Spinal cord (tissue), 10 donors: ENCODE measurements around the gene FBXO28. TPM values are rescaled to one million over a fixed set of nuclear protein-coding genes. Genes with fewer than 3 reads are reported as not detected.

ENCODE experiments used
- DNase-seq, 6 donors: peaks; one replicate each; pipeline versions ENCODE4 v3.0.0 to v3.0.0-alpha.2; 2013 to 2015; ENCODE audit warnings: low spot score in 6 of 6, low read depth in 4 of 6
- H3K27ac ChIP-seq: one replicate; pipeline ENCODE4 v1.5.1; 2013; ENCODE audit warnings: low read depth, low read length, control low read depth
- H3K27me3 ChIP-seq: one replicate; pipeline ENCODE4 v1.6.1; 2013; ENCODE audit warnings: low read length; ENCODE audit not compliant: control insufficient read depth, insufficient read depth
- H3K36me3 ChIP-seq: one replicate; pipeline ENCODE4 v1.6.1; 2013; ENCODE audit warnings: low read length; ENCODE audit not compliant: control insufficient read depth, insufficient read depth
- H3K4me1 ChIP-seq: one replicate; pipeline ENCODE4 v1.6.1; 2013; ENCODE audit warnings: low read length; ENCODE audit not compliant: control insufficient read depth, insufficient read depth
- H3K4me3 ChIP-seq: one replicate; pipeline ENCODE4 v1.5.1; 2013; ENCODE audit warnings: low read depth, low read length, control low read depth
- H3K9me3 ChIP-seq: one replicate; pipeline ENCODE4 v1.6.1; 2013; ENCODE audit warnings: low read length; ENCODE audit not compliant: control insufficient read depth, insufficient read depth
- WGBS: methylation state at CpG from one replicate; pipeline ENCODE4 v1.1.5; 2013; ENCODE audit warnings: missing lambda C conversion rate; ENCODE audit not compliant: insufficient coverage; 5-methylcytosine and 5-hydroxymethylcytosine counted together
- polyA plus RNA-seq, 2 donors: library from polyadenylated mRNA; unstranded; fragments of 120-200 nt; gene quantifications; one replicate each; pipeline ENCODE4 v1.2.1, GENCODE V29; 2013; ENCODE audit not compliant: insufficient read length in 2 of 2
- total RNA-seq, 2 donors: library from RNA; depleted of rRNA in 1 of 2; stranded (reverse); fragments of 120-200 nt in 1 of 2; fragments of >200 nt in 1 of 2; gene quantifications; one replicate each; pipeline versions ENCODE4 v1.2.3 to v1.2.4, GENCODE V29; 2013 to 2014
- donor health status: healthy.

Gene FBXO28
- total and polyA plus RNA-seq, 4 donors = 20.1 to 42.3 (median 26.6) TPM

DNA sequence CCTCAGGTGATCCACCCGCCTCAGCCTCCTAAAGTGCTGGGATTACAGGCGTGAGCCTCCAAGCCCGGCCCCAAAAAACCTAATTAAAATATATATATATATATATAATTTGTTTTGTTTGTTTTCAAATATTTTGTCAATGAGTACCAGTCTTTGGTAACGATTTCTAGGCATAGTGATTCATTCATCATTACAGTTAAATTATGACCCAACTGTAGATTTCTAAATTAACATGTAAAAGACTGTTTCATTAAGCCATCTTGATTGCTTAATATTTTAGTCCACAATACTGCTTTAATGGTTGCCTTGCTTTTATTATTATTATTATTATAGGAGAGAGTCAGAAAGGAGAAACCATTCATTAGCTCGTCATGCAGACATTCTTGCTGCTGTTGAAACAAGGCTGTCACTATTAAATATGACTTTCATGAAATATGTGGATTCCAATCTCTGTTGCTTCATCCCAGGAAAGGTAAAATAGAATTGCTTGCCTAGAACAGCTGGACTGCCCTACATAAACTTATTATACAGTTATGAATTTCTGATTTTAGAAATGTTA is 19.9 kb downstream of the FBXO28 start:
- no peak for DNase-seq
- WGBS = no CpG with 5 or more reads among the region's 5 CpGs
- peaks cover 24% of the 10 kb centered on the region for H3K36me3 ChIP-seq

DNA sequence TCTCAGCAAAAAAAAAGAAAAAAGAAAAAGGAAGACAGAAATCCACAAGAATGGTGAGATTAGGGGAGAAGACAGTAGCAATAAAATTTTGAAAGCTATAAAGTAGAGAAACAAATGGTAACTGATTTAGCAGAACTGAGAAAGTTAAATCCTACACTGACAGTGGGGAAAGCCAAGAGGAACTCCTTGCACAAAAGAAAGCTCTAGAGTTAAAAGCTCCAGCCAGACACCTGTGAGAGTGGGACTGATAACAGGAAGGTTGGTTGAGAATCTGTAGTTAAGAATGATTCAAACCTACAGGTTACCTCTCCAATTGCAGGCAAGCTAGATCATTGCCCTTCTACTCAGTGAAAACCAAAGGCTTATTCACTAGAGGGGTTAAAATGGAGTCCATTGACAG is 23.6 kb downstream of the FBXO28 start:
- Histone ChIP-seq H3K9me3 (no peaks in the 10 kb centered on the region), H3K4me1 (no peaks in the 10 kb centered on the region), H3K4me3 (no peak overlapping the region), H3K27me3 (no peaks in the 10 kb centered on the region), H3K27ac (no peak overlapping the region), H3K36me3 (peaks cover 23% of the 10 kb centered on the region)
- DNase-seq = no peak

More for the DNA sequence above, 19.9 kb downstream of the FBXO28 start:
- Histone ChIP-seq H3K9me3 (peaks cover 4% of the 10 kb centered on the region), H3K27me3 (no peaks in the 10 kb centered on the region), H3K27ac (no peak overlapping the region), H3K4me1 (no peaks in the 10 kb centered on the region), H3K4me3 (no peak overlapping the region)

DNA sequence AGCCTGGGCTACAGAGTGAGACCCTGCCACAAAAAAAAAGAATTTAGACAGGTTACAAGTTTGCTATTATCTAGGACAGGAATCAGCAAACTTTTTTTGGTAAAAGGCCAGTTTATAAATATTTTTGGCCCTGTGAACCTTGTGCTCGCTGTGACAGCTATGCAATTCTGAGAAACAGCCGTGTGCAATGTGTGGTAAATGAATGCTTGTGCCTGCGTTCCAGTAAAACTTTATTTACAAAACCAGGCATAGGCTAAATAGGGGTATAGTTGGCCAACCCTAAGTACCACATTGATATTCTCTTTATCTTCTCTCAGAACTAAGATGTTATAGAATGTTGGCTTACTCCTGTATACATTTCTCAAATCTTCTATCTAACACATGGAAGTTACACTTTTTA is 24.3 kb downstream of the FBXO28 start:
- Histone ChIP-seq H3K4me3 (no peak overlapping the region), H3K27ac (no peak overlapping the region), H3K36me3 (peaks cover 21% of the 10 kb centered on the region), H3K27me3 (no peaks in the 10 kb centered on the region), H3K9me3 (no peaks in the 10 kb centered on the region), H3K4me1 (no peaks in the 10 kb centered on the region)
- 100% methylated on average over 1 of the region's 3 CpGs for WGBS
- no peak for DNase-seq

DNA sequence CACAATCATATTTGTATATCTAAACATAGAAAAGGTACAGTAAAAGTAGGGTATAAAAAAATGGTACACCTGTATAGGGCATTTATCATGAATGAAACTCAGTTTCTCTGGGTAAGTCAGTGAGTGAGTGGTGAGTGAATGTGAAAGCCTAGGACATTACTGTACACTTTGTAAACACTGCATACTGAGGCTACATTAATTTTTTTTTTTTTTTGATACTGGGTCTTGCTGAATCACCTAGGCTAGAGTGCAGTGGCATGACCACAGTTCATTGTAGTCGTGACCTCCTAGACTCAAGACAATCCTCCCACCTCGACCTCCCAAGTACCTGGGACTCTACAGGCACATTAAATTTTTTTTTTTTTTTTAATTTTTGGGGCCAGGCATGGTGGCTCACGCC is 27.8 kb downstream of the FBXO28 start:
- Histone ChIP-seq H3K4me3 (no peak overlapping the region), H3K4me1 (no peaks in the 10 kb centered on the region), H3K36me3 (peaks cover 19% of the 10 kb centered on the region), H3K27me3 (no peaks in the 10 kb centered on the region), H3K27ac (no peak overlapping the region), H3K9me3 (no peaks in the 10 kb centered on the region)
- DNase-seq = no peak
- WGBS = 100% methylated on average over 2 of the region's 3 CpGs

DNA sequence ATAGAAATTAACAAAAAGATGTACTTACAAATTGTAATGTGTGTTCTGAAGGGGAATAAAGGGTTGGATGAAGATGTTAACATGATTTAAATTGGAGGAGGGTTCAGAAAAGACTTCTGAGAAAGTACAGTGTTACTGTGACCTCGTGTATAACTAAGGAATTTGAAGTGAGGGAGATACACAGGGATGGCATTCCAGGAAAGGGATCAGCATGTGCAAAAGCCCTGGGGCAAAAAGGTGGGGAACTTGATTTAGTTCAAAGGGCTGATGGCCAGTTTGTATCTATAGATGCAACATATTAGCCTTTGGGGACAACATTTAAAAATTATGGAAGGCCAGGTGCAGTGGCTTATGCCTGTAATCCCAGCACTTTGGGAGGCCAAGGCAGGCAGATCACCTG is 35.8 kb downstream of the FBXO28 start:
- Histone ChIP-seq H3K27ac (no peak overlapping the region), H3K27me3 (no peaks in the 10 kb centered on the region), H3K4me1 (no peaks in the 10 kb centered on the region), H3K36me3 (peaks cover 8% of the 10 kb centered on the region), H3K9me3 (no peaks in the 10 kb centered on the region), H3K4me3 (no peak overlapping the region)
- WGBS = 90% methylated on average over 1 of the region's 1 CpG
- no peak for DNase-seq

DNA sequence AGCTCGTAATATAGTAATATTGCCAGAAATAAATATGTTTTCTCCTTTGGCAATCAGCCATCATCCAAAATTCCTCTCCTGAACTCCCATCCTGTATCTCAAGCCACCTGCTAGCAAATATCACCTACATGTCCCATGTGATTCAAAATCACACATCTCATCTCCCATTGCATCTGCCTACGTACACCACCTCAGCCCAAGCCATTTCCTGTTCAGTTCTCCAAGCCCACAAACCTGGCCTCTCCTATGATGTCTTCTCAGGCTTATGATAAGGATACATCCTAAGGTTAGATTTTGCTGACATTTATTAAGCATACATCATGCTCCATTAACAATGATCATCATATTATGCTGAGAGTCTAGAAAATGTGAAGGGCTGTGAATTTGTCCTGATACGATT is 37.2 kb downstream of the FBXO28 start:
- WGBS = 86% methylated on average over 1 of the region's 3 CpGs
- H3K27me3 ChIP-seq = no peaks in the 10 kb centered on the region
- no peaks in the 10 kb centered on the region for H3K4me1 ChIP-seq
- no peak for DNase-seq
- peaks cover 8% of the 10 kb centered on the region for H3K36me3 ChIP-seq
- H3K4me3 ChIP-seq = no peak overlapping the region
- no peak overlapping the region for H3K27ac ChIP-seq
- no peaks in the 10 kb centered on the region for H3K9me3 ChIP-seq

DNA sequence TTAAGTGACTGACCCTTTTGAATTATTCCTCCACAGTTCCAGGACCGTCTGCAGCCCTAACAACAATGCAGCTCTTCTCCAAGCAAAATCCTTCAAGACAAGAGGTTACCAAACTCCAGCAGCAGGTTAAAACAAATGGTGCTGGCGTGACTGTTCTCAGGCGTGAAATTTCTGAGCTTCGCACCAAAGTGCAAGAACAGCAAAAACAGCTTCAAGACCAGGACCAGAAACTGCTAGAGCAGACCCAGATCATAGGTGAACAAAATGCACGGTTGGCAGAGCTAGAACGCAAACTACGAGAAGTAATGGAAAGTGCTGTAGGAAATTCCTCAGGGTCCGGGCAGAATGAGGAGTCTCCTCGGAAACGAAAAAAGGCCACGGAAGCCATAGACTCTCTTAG is 43.4 kb downstream of the FBXO28 start:
- no peaks in the 10 kb centered on the region for H3K4me1 ChIP-seq
- peaks cover 9% of the 10 kb centered on the region for H3K36me3 ChIP-seq
- H3K27me3 ChIP-seq = no peaks in the 10 kb centered on the region
- no peaks in the 10 kb centered on the region for H3K9me3 ChIP-seq
- 85% methylated on average over 11 of the region's 11 CpGs for WGBS
- no peak overlapping the region for H3K27ac ChIP-seq
- H3K4me3 ChIP-seq = no peak overlapping the region
- no peak for DNase-seq

DNA sequence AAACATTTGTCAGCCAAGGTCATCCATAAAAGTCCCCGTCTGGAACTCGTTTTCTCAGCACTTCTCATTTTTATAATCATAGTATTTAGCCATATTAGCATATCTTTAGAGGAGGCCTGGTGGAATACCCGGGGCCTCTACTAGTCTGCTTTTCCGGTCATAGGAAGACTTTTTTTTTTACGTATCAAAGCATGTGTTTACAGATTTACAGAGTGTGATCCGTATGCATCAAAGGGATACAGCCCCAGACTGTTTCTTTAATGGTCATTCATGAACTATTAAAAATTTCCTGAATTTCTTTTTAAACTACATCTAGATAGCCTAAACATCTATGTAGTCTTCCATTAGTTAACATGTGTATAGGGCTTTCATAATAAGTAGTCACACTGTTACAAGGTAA is 45.6 kb downstream of the FBXO28 start:
- no peak for DNase-seq
- no peak overlapping the region for H3K4me3 ChIP-seq
- H3K27ac ChIP-seq = no peak overlapping the region
- no peaks in the 10 kb centered on the region for H3K27me3 ChIP-seq
- peaks cover 3% of the 10 kb centered on the region for H3K36me3 ChIP-seq
- H3K4me1 ChIP-seq = no peaks in the 10 kb centered on the region
- H3K9me3 ChIP-seq = no peaks in the 10 kb centered on the region
- no CpG with 5 or more reads among the region's 6 CpGs for WGBS

DNA sequence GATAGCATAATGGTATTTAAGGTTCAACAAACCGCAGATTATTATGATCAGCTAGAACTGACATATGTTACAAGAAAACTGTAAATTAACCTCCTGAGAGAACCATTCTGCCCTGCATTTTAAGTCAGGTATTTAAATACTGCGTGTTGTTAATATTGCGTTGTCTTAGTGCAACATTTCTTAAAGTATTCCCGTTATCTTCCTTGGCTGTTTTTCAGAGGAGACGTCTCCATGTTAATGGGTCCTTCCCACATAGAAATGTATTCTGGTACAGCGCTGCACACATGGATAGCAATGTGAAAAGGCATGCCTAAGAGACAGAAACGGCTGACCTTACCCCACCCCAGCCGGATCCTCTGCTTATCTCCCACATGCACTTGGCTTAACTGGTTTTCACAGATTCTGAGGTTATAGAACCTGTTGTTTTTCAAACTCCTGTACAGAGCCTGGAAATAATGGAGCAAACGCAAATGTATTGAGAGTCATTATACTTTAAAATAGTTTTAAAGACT is 46.3 kb downstream of the FBXO28 start:
- Histone ChIP-seq H3K27me3 (no peaks in the 10 kb centered on the region), H3K4me3 (no peak overlapping the region), H3K27ac (no peak overlapping the region), H3K9me3 (no peaks in the 10 kb centered on the region), H3K4me1 (no peaks in the 10 kb centered on the region), H3K36me3 (peaks cover 3% of the 10 kb centered on the region)
- WGBS = 94% methylated on average over 3 of the region's 9 CpGs
- DNase-seq = no peak

DNA sequence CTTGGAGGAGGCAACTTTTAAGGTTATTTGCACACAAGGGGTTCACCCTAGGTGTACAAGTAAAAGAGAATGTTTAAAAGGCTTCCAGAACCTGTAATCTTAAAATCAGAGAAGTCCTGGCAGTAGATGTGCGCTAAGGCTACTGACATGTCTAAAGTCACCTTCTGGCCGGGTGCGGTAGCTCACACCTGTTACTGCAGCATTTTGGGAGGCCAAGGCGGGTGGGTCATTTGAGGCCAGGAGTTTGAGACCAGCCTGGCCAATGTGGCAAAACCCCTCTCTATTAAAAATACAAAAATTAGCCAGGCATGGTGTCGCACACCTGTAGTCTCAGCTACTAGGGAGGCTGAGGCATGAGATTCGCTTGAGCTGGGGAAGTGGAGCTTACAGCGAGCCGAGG is 48.9 kb downstream of the FBXO28 start:
- 96% methylated on average over 6 of the region's 8 CpGs for WGBS
- Histone ChIP-seq H3K36me3 (no peaks in the 10 kb centered on the region), H3K27me3 (no peaks in the 10 kb centered on the region), H3K4me1 (no peaks in the 10 kb centered on the region), H3K27ac (no peak overlapping the region), H3K4me3 (no peak overlapping the region), H3K9me3 (no peaks in the 10 kb centered on the region)
- no peak for DNase-seq
